ENCODE data around the gene OR2T1. TPM values are rescaled to one million over a fixed set of nuclear protein-coding genes. Genes with fewer than 3 reads are reported as not detected.
"Not testable (repeated sequence)": the region's sequence is repeated elsewhere in the genome, so short reads cannot be mapped to it uniquely, and the experiment has no call there.

The OR2T1 gene
- not detected for polyA plus RNA-seq (ENCODE audit: insufficient read length in 4 of 4)

GRCh38 chr1:248402748-248403147 lies at the start of gene OR2T1:
OR2T1 (plus strand) TSS chr1:248403048; CDS start chr1:248406148, 3,100 bp downstream.
- DNase-seq (ENCODE audit: low read depth in 4 of 4, low spot score in 3 of 4) = no peak

DNA sequence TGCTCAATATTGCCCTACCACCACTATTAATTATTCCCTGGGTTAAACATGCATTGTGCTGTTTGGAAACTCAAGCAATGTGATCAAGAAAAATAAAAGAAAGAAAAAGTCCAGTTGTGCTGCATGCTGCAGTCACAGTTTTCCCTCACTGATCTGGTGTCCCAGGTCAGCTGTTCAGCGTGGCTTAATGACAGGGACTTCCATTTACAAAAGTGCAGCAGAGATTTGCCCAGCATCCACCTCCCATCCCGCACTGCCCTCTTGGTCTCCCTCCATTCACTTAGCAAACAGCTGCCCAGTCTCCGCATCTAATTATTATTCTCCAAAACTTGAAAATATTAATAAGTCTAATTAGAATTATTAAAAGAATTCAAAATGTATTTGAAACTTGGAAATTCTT lies 43.4 kb upstream of the OR2T1 start:
- DNase-seq (ENCODE audit: low read depth in 4 of 4, low spot score in 3 of 4) = no peak

DNA sequence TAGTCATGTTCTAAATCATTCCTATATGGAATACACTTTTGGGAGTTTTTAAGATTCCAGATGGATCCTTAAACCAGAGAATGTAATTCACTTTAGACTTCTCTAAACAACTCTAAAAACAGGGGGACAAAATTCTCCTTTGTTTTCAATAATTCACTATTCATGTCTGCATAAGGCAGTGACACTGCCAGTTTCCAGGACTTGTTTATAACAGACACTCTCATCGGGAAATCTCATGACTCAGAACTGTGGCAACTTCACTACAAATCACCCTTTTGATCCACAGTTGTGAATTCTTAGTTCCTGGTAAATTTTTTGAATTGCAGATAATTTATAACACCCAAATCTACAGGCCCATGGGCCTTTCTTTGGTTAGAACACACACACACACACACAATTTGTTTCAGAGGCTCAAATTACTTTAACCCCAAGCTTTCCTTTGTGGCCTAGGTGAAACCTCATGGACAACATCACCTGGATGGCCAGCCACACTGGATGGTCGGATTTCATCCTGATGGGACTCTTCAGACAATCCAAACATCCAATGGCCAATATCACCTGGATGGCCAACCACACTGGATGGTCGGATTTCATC lies 41.6 kb upstream of the OR2T1 start, which contains the start of gene OR2T4:
Gene OR2T4 (plus strand): TSS at position 545 of the 595 bp plus-strand sequence. CDS start 0 bp downstream, at position 545.
- no peak for DNase-seq (ENCODE audit: low read depth in 4 of 4, low spot score in 3 of 4)

- DNase-seq (ENCODE audit: low read depth in 4 of 4, low spot score in 3 of 4) = no peak
Measured at GRCh38 chr1:248366609-248367008, 36.2 kb upstream of the OR2T1 start.

- DNase-seq (ENCODE audit: low read depth in 4 of 4, low spot score in 3 of 4) = no peak
Measured at GRCh38 chr1:248372394-248372793, 30.5 kb upstream of the OR2T1 start.

GRCh38 chr1:248373761-248374160 lies 29.1 kb upstream of the OR2T1 start:
- DNase-seq (ENCODE audit: low read depth in 4 of 4, low spot score in 3 of 4) = no peak

- no peak for DNase-seq (ENCODE audit: low read depth in 4 of 4, low spot score in 3 of 4)
Measured at GRCh38 chr1:248375446-248375845, 27.4 kb upstream of the OR2T1 start, which contains the start of gene OR2T6. OR2T6 (plus strand) TSS chr1:248375746; CDS start chr1:248387609, 11,863 bp downstream.

GRCh38 chr1:248376916-248377315 lies 25.9 kb upstream of the OR2T1 start:
- DNase-seq (ENCODE audit: low read depth in 4 of 4, low spot score in 3 of 4) = no peak

GRCh38 chr1:248380854-248381253 lies 22.0 kb upstream of the OR2T1 start:
- DNase-seq (ENCODE audit: low read depth in 4 of 4, low spot score in 3 of 4) = no peak

DNA sequence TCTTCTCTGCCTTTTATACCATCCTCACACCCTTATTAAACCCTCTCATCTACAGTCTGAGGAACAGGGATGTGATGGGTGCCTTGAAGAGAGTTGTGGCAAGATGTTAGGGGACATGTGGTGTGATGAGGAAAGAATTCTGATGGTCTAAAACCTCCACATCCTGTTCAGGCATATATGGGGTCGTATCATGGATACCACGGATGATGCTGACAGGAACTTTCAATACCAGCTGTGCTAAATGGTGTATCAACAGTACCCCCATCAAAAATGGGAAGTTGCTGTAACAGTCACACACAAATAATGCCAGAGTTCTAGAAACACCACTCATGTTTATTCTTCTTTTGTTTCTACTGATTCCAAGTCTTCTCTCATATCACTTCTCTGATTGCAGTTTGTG lies 14.4 kb upstream of the OR2T1 start:
- no peak for DNase-seq (ENCODE audit: low read depth in 4 of 4, low spot score in 3 of 4)

GRCh38 chr1:248393050-248393449 lies 9.8 kb upstream of the OR2T1 start:
- no peak for DNase-seq (ENCODE audit: low read depth in 4 of 4, low spot score in 3 of 4)

- no peak for DNase-seq (ENCODE audit: low read depth in 4 of 4, low spot score in 3 of 4)
Measured at GRCh38 chr1:248404024-248404423, 1.2 kb downstream of the OR2T1 start.

DNA sequence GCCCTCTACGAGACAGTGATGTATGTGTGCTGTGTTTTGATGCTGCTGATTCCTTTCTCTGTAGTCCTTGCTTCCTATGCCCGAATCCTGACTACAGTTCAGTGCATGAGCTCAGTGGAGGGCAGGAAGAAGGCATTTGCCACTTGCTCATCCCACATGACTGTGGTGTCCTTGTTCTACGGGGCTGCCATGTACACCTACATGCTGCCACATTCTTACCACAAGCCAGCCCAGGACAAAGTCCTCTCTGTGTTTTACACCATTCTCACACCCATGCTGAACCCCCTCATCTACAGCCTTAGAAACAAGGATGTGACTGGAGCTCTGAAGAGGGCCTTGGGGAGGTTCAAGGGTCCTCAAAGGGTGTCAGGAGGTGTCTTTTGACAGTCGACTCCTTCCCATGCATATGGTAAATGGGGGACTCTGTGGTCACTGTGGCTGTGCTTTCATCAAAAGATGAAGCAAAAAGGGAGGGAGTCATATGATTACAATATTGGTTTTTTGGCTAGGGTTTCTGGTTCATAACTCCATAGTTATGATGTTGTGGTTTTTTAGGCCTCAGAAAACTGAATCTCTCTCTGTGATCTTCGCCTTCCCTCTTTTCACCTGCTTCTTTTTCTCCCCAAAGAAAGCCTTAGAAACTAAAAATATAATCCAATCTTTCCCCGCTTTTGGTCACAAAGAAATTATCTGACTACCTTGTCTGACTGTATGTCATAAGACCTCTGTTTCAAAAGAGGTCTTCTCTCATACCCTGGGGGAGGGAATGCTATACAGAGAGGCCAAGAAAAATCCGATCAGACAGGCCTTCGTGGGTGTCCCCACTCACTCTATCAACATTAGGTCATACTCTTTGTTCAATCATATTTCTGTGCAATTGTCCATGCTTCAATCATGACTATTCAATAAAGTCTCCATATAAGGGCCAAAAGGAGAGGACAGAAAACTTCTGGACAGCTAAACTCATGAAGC lies 4.2 kb downstream of the OR2T1 start:
- no peak for DNase-seq (ENCODE audit: low read depth in 4 of 4, low spot score in 3 of 4)

- no peak for DNase-seq (ENCODE audit: low read depth in 4 of 4, low spot score in 3 of 4)
Measured at GRCh38 chr1:248416226-248416625, 13.4 kb downstream of the OR2T1 start.

GRCh38 chr1:248417854-248418253 lies 15.0 kb downstream of the OR2T1 start:
- DNase-seq (ENCODE audit: low read depth in 4 of 4, low spot score in 3 of 4) = no peak

- no peak for DNase-seq (ENCODE audit: low read depth in 4 of 4, low spot score in 3 of 4)
Measured at GRCh38 chr1:248421384-248421783, 18.5 kb downstream of the OR2T1 start.

GRCh38 chr1:248427526-248428191 lies 24.8 kb downstream of the OR2T1 start:
- not testable (repeated sequence) for DNase-seq (ENCODE audit: low read depth in 4 of 4, low spot score in 3 of 4)

DNA sequence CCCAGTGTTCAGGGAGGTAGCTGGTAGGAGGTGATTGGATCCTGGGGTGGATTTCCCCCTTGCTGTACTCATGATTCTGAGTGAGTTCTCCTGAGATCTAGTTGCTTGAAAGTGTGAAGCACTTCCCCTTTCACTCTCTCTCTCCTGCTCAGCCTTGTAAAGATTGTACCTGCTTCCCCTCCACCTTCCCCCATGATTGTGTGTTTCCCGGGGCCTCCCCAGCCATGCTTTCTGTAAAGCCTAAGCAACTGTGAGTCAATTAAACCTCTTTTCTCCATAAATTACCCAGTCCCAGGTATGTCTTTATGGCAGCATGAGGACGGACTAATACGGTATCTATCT lies 25.3 kb downstream of the OR2T1 start:
- DNase-seq (ENCODE audit: low read depth in 4 of 4, low spot score in 3 of 4) = not testable (repeated sequence)

- not testable (repeated sequence) for DNase-seq (ENCODE audit: low read depth in 4 of 4, low spot score in 3 of 4)
Measured at GRCh38 chr1:248431683-248432082, 28.8 kb downstream of the OR2T1 start.

DNA sequence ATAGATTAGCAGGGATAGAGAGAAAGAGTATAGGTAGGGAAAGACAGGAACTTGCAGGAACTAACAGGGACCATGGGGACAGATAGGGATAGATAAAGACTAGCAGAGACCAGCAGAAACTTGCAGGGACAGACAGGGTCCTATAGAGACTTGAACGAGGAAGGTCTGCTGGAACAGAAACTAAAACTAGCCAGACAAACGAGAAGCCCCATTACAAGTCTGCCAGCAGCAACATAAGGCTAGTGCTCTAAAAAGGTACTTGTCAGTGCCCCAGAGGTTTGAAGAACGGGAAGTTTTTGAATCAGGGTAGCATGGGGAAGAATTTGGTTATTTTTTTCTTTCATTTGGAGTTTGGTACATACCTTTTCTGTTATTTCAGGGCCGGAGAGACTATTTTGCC lies 29.4 kb downstream of the OR2T1 start:
- DNase-seq (ENCODE audit: low read depth in 4 of 4, low spot score in 3 of 4) = not testable (repeated sequence)

GRCh38 chr1:248433811-248434415 lies 31.1 kb downstream of the OR2T1 start:
- DNase-seq (ENCODE audit: low read depth in 4 of 4, low spot score in 3 of 4) = not testable (repeated sequence)
